OCI-LY3 (cell line): ENCODE results near the gene GRAMD1A.

ENCODE experiments used
- H2AFZ ChIP-seq: fragments of 200-600, 300-600 bp; shearing (Covaris generic); 2 replicates; pipeline ENCODE4 v1.6.0; 2014; ENCODE audit warnings: antibody characterized with exemption, low read depth, low read length
- H3K27ac ChIP-seq: fragments of 200-600, 300-600 bp; sonication (generic); 2 replicates; pipeline ENCODE4 v1.5.1; 2014; ENCODE audit warnings: mild to moderate bottlenecking, low read length, moderate library complexity, mixed read lengths
- H3K27me3 ChIP-seq: fragments of 200-600, 300-600 bp; sonication (generic); 2 replicates; pipeline ENCODE4 v1.6.1; 2014; ENCODE audit warnings: low read depth, low read length, mixed read lengths
- H3K36me3 ChIP-seq: fragments of 200-600, 300-600 bp; sonication (generic); replicated peaks from 2 replicates; pipeline ENCODE3; 2014; ENCODE audit warnings: low read depth, low read length, mixed read lengths
- H3K4me1 ChIP-seq: fragments of 300-600, 200-600 bp; sonication (generic); 2 replicates; pipeline ENCODE4 v1.6.1; 2014; ENCODE audit warnings: low read length, mixed read lengths
- H3K4me2 ChIP-seq: fragments of 200-600, 300-600 bp; sonication (generic); 2 replicates; pipeline ENCODE4 v1.6.1; 2014; ENCODE audit warnings: low read length, mixed read lengths
- H3K4me3 ChIP-seq: fragments of 300-600, 200-600 bp; sonication (generic); 2 replicates; pipeline ENCODE4 v1.5.1; 2014; ENCODE audit warnings: antibody characterized with exemption, mild to moderate bottlenecking, low read length, moderate library complexity
- H3K79me2 ChIP-seq: fragments of 300-600, 200-600 bp; shearing (Covaris generic); 2 replicates; pipeline ENCODE4 v1.6.1; 2014; ENCODE audit warnings: mild to moderate bottlenecking, low read length, mixed read lengths
- H3K9ac ChIP-seq: fragments of 300-600, 200-600 bp; shearing (Covaris generic); 2 replicates; pipeline ENCODE4 v1.6.0; 2014; ENCODE audit warnings: mild to moderate bottlenecking, low read length, moderate library complexity
- H3K9me3 ChIP-seq: fragments of 200-600, 300-600 bp; shearing (Covaris generic); 2 replicates; pipeline ENCODE4 v1.6.1; 2014; ENCODE audit warnings: low read length, mixed read lengths; ENCODE audit not compliant: insufficient read depth
- H4K20me1 ChIP-seq: fragments of 200-600, 300-600 bp; sonication (generic); 2 replicates; pipeline ENCODE4 v1.6.1; 2016; ENCODE audit warnings: low read length, mixed read lengths; ENCODE audit not compliant: insufficient read depth
- EZH2phosphoT487 ChIP-seq: fragments of 200-600 bp; shearing (Covaris generic); IDR thresholded peaks from 2 replicates; pipeline ENCODE4 v1.6.1; 2018; ENCODE audit warnings: antibody characterized with exemption, mixed run types, low read depth
- TF ChIP-seq, protein P1 (sequence below): fragments of 200-600, 300-600 bp; sonication (generic); IDR thresholded peaks from 2 replicates; pipeline ENCODE4 v1.5.1; 2014; ENCODE audit warnings: antibody characterized with exemption, low read length, low read depth

Gene GRAMD1A

DNA sequence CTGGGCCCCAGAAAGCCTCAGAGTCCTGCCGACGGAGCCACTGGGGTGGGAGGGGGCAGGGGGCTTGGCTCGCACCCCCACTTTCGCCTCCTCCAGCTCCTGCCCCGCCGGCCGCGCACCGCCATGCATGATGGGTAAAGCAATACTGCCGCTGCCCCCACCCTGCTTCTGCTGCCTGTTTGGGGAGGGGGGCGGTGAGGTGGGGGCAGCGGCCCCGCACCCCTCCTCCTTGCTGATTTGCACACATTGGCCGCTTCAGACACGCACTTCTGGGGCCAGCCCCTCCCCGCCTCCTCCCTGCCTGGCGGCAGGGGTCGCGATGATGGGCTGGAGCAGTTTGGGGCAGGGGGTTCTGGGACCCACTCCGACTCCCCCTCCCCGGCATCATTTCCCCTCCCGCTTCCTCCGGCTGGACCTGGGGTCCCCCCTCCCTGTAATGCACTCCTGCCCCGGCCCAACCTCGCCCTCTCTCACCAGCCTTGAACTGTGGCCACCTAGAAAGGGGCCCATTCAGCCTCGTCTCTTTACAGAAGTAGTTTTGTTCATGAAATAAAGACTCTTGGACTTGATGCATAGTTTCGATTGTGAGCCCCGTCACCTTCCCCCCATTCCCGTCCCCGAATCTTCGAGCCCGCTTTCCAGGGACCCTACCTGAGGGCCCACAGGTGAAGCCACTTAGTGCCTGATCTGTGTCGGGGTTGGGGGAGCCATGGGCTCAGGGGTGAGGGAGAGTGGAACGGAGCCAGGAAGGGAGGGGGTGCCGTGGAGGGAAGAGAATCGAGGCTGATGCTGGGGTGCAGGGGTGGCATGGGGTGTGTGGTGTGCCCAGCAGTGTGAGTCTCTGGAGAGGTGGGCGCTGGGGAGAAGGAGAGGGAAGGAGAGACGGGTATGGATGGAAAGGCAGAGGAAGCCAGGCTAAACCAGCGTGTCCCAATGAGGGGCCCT lies 40.0 kb downstream of the GRAMD1A start:
- H3K27ac ChIP-seq = no peak overlapping the region
- no peaks in the 10 kb centered on the region for H3K79me2 ChIP-seq
- H4K20me1 ChIP-seq = no peaks in the 10 kb centered on the region
- H3K27me3 ChIP-seq = peaks cover 13% of the 10 kb centered on the region
- no peak overlapping the region for H3K4me3 ChIP-seq
- H3K9ac ChIP-seq = no peak overlapping the region
- H3K4me2 ChIP-seq = no peak overlapping the region
- TF ChIP-seq, protein P1, sequence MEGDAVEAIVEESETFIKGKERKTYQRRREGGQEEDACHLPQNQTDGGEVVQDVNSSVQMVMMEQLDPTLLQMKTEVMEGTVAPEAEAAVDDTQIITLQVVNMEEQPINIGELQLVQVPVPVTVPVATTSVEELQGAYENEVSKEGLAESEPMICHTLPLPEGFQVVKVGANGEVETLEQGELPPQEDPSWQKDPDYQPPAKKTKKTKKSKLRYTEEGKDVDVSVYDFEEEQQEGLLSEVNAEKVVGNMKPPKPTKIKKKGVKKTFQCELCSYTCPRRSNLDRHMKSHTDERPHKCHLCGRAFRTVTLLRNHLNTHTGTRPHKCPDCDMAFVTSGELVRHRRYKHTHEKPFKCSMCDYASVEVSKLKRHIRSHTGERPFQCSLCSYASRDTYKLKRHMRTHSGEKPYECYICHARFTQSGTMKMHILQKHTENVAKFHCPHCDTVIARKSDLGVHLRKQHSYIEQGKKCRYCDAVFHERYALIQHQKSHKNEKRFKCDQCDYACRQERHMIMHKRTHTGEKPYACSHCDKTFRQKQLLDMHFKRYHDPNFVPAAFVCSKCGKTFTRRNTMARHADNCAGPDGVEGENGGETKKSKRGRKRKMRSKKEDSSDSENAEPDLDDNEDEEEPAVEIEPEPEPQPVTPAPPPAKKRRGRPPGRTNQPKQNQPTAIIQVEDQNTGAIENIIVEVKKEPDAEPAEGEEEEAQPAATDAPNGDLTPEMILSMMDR = no peak
- no peak for TF ChIP-seq EZH2phosphoT487
- H3K36me3 ChIP-seq = no peaks in the 10 kb centered on the region
- no peaks in the 10 kb centered on the region for H3K4me1 ChIP-seq
- H2AFZ ChIP-seq = no peak overlapping the region
- H3K9me3 ChIP-seq = no peaks in the 10 kb centered on the region

- no peak overlapping the region for H3K27ac ChIP-seq
- H3K4me2 ChIP-seq = no peak overlapping the region
- H3K36me3 ChIP-seq = no peaks in the 10 kb centered on the region
- H3K9ac ChIP-seq = no peak overlapping the region
- no peaks in the 10 kb centered on the region for H3K79me2 ChIP-seq
- no peak for TF ChIP-seq EZH2phosphoT487
- TF ChIP-seq, protein P1 = no peak
- H3K9me3 ChIP-seq = no peaks in the 10 kb centered on the region
- no peaks in the 10 kb centered on the region for H4K20me1 ChIP-seq
- H3K27me3 ChIP-seq = peaks cover 13% of the 10 kb centered on the region
- H3K4me1 ChIP-seq = no peaks in the 10 kb centered on the region
- no peak overlapping the region for H3K4me3 ChIP-seq
- H2AFZ ChIP-seq = no peak overlapping the region
Measured at GRCh38 chr19:35040826-35041547, 40.9 kb downstream of the GRAMD1A start.

GRCh38 chr19:35041548-35042055 lies 41.5 kb downstream of the GRAMD1A start, which contains the start of gene HPN:
HPN (plus strand) TSS chr19:35041721; CDS start chr19:35042507, 786 bp downstream.
- Histone ChIP-seq H3K79me2 (no peaks in the 10 kb centered on the region), H3K9ac (no peak within 1 kb of the TSS), H4K20me1 (no peaks in the 10 kb centered on the region), H3K4me3 (no peak within 1 kb of the TSS), H3K27me3 (peaks cover 13% of the 10 kb centered on the region), H3K4me1 (no peaks in the 10 kb centered on the region), H3K27ac (no peak within 1 kb of the TSS), H3K36me3 (no peaks in the 10 kb centered on the region), H2AFZ (no peak within 1 kb of the TSS), H3K9me3 (no peaks in the 10 kb centered on the region), H3K4me2 (no peak within 1 kb of the TSS)
- TF ChIP-seq, protein P1 = no peak
- no peak for TF ChIP-seq EZH2phosphoT487
